HCT116 (cell line): ENCODE results near the gene CAMK2D. TPM values are rescaled to one million over a fixed set of nuclear protein-coding genes. Genes with fewer than 3 reads are reported as not detected.

Source experiments
- ATAC-seq: fragments of 200-7000 bp; cut with Tn5 transposase; 2 replicates; pipeline ENCODE4 v1.9.1; 2020; ENCODE audit warnings: mild to moderate bottlenecking, moderate library complexity
- BruUV-seq: library from RNA; stranded (reverse); fragments of 400-500 nt; replicated peaks from 2 replicates; lab custom pipeline; 2021; lab: Mats Ljungman, UMichigan
- CTCF ChIA-PET: fragments of 300-600 bp; sonication (Branson Sonifier 250); formaldehyde crosslinking; loops from one replicate; lab custom pipeline; 2021; ENCODE audit warnings: antibody characterized with exemption; lab: Charles Lee
- POLR2A ChIA-PET: fragments of 300-600, 350-600 bp; sonication (Branson Sonifier 250); formaldehyde crosslinking; loops from one replicate; lab custom pipeline; 2021; ENCODE audit warnings: antibody characterized with exemption; lab: Charles Lee
- RAD21 ChIA-PET, 2 experiments: fragments of 300-600 bp; sonication (Branson Sonifier 250); formaldehyde crosslinking; loops; one replicate each; lab custom pipeline; 2023; ENCODE audit warnings: low total read pairs in 2 of 2; ENCODE audit not compliant: uncharacterized antibody in 2 of 2, unreplicated experiment in 2 of 2, low non-redundant PET in 1 of 2; lab: Charles Lee
- DNase-seq: peaks from one replicate; pipeline ENCODE4 v3.0.0-alpha.2; 2010; ENCODE audit warnings: low read depth, low spot score
- H2AFZ ChIP-seq: fragments of 200-600 bp; shearing (Covaris generic), sonication (generic); 2 replicates; pipeline ENCODE4 v1.6.1; 2017; ENCODE audit warnings: low read depth, mixed run types, mixed read lengths, antibody characterized with exemption, low read length; ENCODE audit not compliant: poor library complexity, severe bottlenecking
- H3K27ac ChIP-seq: 2 replicates; pipeline ENCODE4 v1.5.1; 2012; ENCODE audit warnings: low read depth, low read length
- H3K27me3 ChIP-seq: fragments of 200-600 bp; sonication (generic); 2 replicates; pipeline ENCODE4 v1.6.1; 2016; ENCODE audit warnings: mixed run types, low read length, mixed read lengths; ENCODE audit not compliant: insufficient read depth
- H3K36me3 ChIP-seq, 2 experiments: fragments of 200-500 bp in 1 of 2; fragments of 200-600 bp in 1 of 2; sonication (Bioruptor generic) in 1 of 2; sonication (generic) in 1 of 2; 2 replicates each; pipeline versions ENCODE4 v1.5.1 to v1.6.1; 2014 to 2016; ENCODE audit warnings: low read length in 2 of 2, inconsistent platforms in 1 of 2, mixed read lengths in 1 of 2, mixed run types in 1 of 2; ENCODE audit not compliant: insufficient read depth in 2 of 2, control insufficient read depth in 1 of 2
- H3K4me1 ChIP-seq, 2 experiments: fragments of 200-600 bp in 1 of 2; sonication (generic) in 1 of 2; 2 replicates each; pipeline versions ENCODE4 v1.5.1 to v1.6.1; 2012 to 2017; ENCODE audit warnings: low read length in 2 of 2, inconsistent platforms in 1 of 2, mild to moderate bottlenecking in 1 of 2, mixed read lengths in 1 of 2, mixed run types in 1 of 2, moderate library complexity in 1 of 2; ENCODE audit not compliant: insufficient read depth in 2 of 2, control insufficient read depth in 1 of 2
- H3K4me2 ChIP-seq: fragments of 200-600 bp; sonication (generic); 2 replicates; pipeline ENCODE4 v1.6.1; 2017; ENCODE audit warnings: mixed run types, low read length, mixed read lengths
- H3K4me3 ChIP-seq, 2 experiments: fragments of 200-600 bp in 1 of 2; sonication (generic) in 1 of 2; replicated peaks in 1 of 2; 2 replicates each; pipeline ENCODE4 v1.5.1; 2011 to 2016; ENCODE audit warnings: low read length in 2 of 2, control low read depth in 1 of 2, low read depth in 1 of 2, mild to moderate bottlenecking in 1 of 2, mixed read lengths in 1 of 2, mixed run types in 1 of 2
- H3K79me2 ChIP-seq: fragments of 200-600 bp; sonication (generic); 2 replicates; pipeline ENCODE4 v1.6.1; 2017; ENCODE audit warnings: mild to moderate bottlenecking, mixed run types, low read length, moderate library complexity, mixed read lengths; ENCODE audit not compliant: insufficient read depth
- H3K9ac ChIP-seq: fragments of 200-600 bp; sonication (generic); 2 replicates; pipeline ENCODE4 v1.6.1; 2016; ENCODE audit warnings: low read length, mixed read lengths
- H3K9me2 ChIP-seq: fragments of 200-600 bp; sonication (generic), shearing (Covaris generic); 2 replicates; pipeline ENCODE4 v1.6.1; 2017; ENCODE audit warnings: mixed run types, mild to moderate bottlenecking, moderate library complexity; ENCODE audit not compliant: insufficient read depth
- H3K9me3 ChIP-seq, 2 experiments: fragments of 200-500 bp in 1 of 2; fragments of 200-600 bp in 1 of 2; sonication (Bioruptor generic) in 1 of 2; sonication (generic) in 1 of 2; 2 replicates each; pipeline ENCODE4 v1.6.1; 2014 to 2017; ENCODE audit warnings: low read length in 2 of 2, mixed read lengths in 2 of 2, inconsistent platforms in 1 of 2, low read depth in 1 of 2, mild to moderate bottlenecking in 1 of 2, mixed run types in 1 of 2, moderate library complexity in 1 of 2; ENCODE audit not compliant: control insufficient read depth in 1 of 2, insufficient read depth in 1 of 2
- H4K20me1 ChIP-seq: fragments of 200-600 bp; sonication (generic), shearing (Covaris generic); 2 replicates; pipeline ENCODE4 v1.6.1; 2017; ENCODE audit warnings: mixed run types, mild to moderate bottlenecking, moderate library complexity; ENCODE audit not compliant: insufficient read depth
- ATF3 ChIP-seq: IDR thresholded peaks from 2 replicates; pipeline ENCODE4 v1.6.1; 2012
- CEBPB ChIP-seq: IDR thresholded peaks from 2 replicates; pipeline ENCODE4 v1.6.1; 2012; ENCODE audit warnings: low read depth
- CTCF ChIP-seq, 3 experiments: fragments of 200-600 bp in 1 of 3; sonication (generic) in 1 of 3; IDR thresholded peaks in 2 of 3; conservative IDR thresholded peaks in 1 of 3; 2 replicates each; pipeline ENCODE4 v1.5.1; 2012 to 2017; ENCODE audit warnings: low read depth in 2 of 3, low read length in 2 of 3, antibody characterized with exemption in 1 of 3, borderline replicate concordance in 1 of 3, control low read depth in 1 of 3, mild to moderate bottlenecking in 1 of 3, mixed read lengths in 1 of 3, mixed run types in 1 of 3, moderate library complexity in 1 of 3; ENCODE audit not compliant: insufficient read depth in 1 of 3
- EGR1 ChIP-seq: IDR thresholded peaks from 2 replicates; pipeline ENCODE4 v1.6.1; 2012; ENCODE audit warnings: low read depth
- EZH2phosphoT487 ChIP-seq: fragments of 200-600 bp; IDR thresholded peaks from 2 replicates; pipeline ENCODE4 v1.6.1; 2018; ENCODE audit warnings: antibody characterized with exemption, borderline replicate concordance
- FOSL1 ChIP-seq: IDR thresholded peaks from 2 replicates; pipeline ENCODE4 v1.6.1; 2012; ENCODE audit warnings: low read depth
- JUND ChIP-seq: IDR thresholded peaks from 2 replicates; pipeline ENCODE4 v1.6.1; 2012
- POLR2A ChIP-seq: IDR thresholded peaks from 2 replicates; pipeline ENCODE4 v1.7.0; 2011; ENCODE audit warnings: borderline replicate concordance; ENCODE audit not compliant: insufficient read depth, insufficient read length; ENCODE audit errors: extremely low read depth
- POLR2AphosphoS5 ChIP-seq: IDR thresholded peaks from 2 replicates; pipeline ENCODE4 v1.6.1; 2011; ENCODE audit warnings: mild to moderate bottlenecking, low read depth, low read length, moderate library complexity
- RAD21 ChIP-seq: IDR thresholded peaks from 2 replicates; pipeline ENCODE4 v1.6.1; 2012; ENCODE audit warnings: low read depth, mild to moderate bottlenecking
- REST ChIP-seq: IDR thresholded peaks from 2 replicates; pipeline ENCODE4 v1.6.1; 2012; ENCODE audit warnings: low read depth
- SP1 ChIP-seq: IDR thresholded peaks from 2 replicates; pipeline ENCODE4 v1.6.1; 2012; ENCODE audit warnings: low read depth
- SRF ChIP-seq: IDR thresholded peaks from 2 replicates; pipeline ENCODE4 v1.6.1; 2012; ENCODE audit warnings: low read depth
- ZBTB33 ChIP-seq: IDR thresholded peaks from 2 replicates; pipeline ENCODE4 v1.6.1; 2011; ENCODE audit warnings: mild to moderate bottlenecking, low read length, moderate library complexity; ENCODE audit not compliant: insufficient replicate concordance; ENCODE audit errors: extremely low read depth
- ZNF274 ChIP-seq: fragments of 200-500 bp; sonication (Bioruptor generic); IDR thresholded peaks from 2 replicates; pipeline ENCODE4 v1.6.1; 2014; ENCODE audit warnings: mild to moderate bottlenecking, low read depth, low read length, inconsistent platforms
- intact Hi-C: fragments of 100-400 bp; cut with micrococcal nuclease; formaldehyde crosslinking; loops from 2 replicates; pipeline ENCODE4 v1.10.0; 2022
- total RNA-seq: library from RNA; stranded (reverse); gene quantifications from one replicate; pipeline ENCODE4 v1.2.1, GENCODE V29; 2021; ENCODE audit not compliant: unreplicated experiment

CAMK2D gene
- total RNA-seq, 1 experiment from 2014 or later, result 67.0 TPM

GRCh38 chr4:113495790-113496189, 265.7 kb downstream of the CAMK2D start:
- Histone ChIP-seq H3K4me3 (no peak overlapping the region), H3K79me2 (no peaks in the 10 kb centered on the region), H3K27me3 (no peaks in the 10 kb centered on the region), H4K20me1 (no peaks in the 10 kb centered on the region), H3K9me2 (no peaks in the 10 kb centered on the region), H3K4me1 (no peaks in the 10 kb centered on the region), H3K36me3 (no peaks in the 10 kb centered on the region), H3K9ac (no peak overlapping the region), H2AFZ (no peak overlapping the region), H3K27ac (no peak overlapping the region), H3K4me2 (no peak overlapping the region), H3K9me3 (no peaks in the 10 kb centered on the region)
- ChIA-PET POLR2A (no interaction called here), CTCF (no interaction called here), RAD21 (no interaction called here)
- no peak for TF ChIP-seq SRF
- no peak for TF ChIP-seq CTCF (IDR thresholded peaks at IDR 0.05 in 2 of 3, conservative IDR thresholded peaks at IDR 0.05 in 1 of 3; ENCODE audit: borderline replicate concordance in 1 of 3, insufficient read depth in 1 of 3, low read depth in 2 of 3, low read length in 2 of 3)
- TF ChIP-seq ZNF274, result no peak
- no peak for TF ChIP-seq REST
- TF ChIP-seq EGR1, result no peak
- no peak for TF ChIP-seq POLR2AphosphoS5
- no peak for TF ChIP-seq EZH2phosphoT487
- TF ChIP-seq RAD21, result no peak
- no peak for TF ChIP-seq FOSL1
- no peak for TF ChIP-seq JUND
- TF ChIP-seq POLR2A, result no peak
- TF ChIP-seq ATF3, result no peak
- no peak for TF ChIP-seq CEBPB
- no peak for TF ChIP-seq ZBTB33
- no peak for TF ChIP-seq SP1
- intact Hi-C loops, result no loop called here
- no peak for DNase-seq
- BruUV-seq, result no TSS peak
- no peak for ATAC-seq
